ENCODE measurements around the gene PI4K2B. TPM values are rescaled to one million over a fixed set of nuclear protein-coding genes. Genes with fewer than 3 reads are reported as not detected.

The PI4K2B gene
- total and polyA plus RNA-seq, 2 of the 8 experiments (the other 6 are each of a cell fraction or from before 2014, with no cell fraction given): 3.0 to 16.2 TPM

GRCh38 chr4:25221377-25221776, 12.5 kb upstream of the PI4K2B start:
- FAIRE-seq: no peak
- Histone ChIP-seq H3K4me3 (ENCODE audit: extremely low read depth in 1 of 4, insufficient read depth in 2 of 4, low read depth in 3 of 4, low read length in 4 of 4) (no peak overlapping the region), H3K36me3 (ENCODE audit: control insufficient read depth in 2 of 4, insufficient read depth in 4 of 4, low read length in 3 of 4) (no peaks in the 10 kb centered on the region), H3K4ac (replicated peaks; ENCODE audit: insufficient read length, low read depth, low read length) (no peak overlapping the region), H3K9ac (replicated peaks in 1 of 4; ENCODE audit: extremely low read depth in 1 of 4, low read depth in 3 of 4, low read length in 3 of 4) (no peak overlapping the region), H2AK5ac (ENCODE audit: low read depth, low read length) (no peak overlapping the region), H3K27me3 (replicated peaks in 1 of 4; ENCODE audit: control insufficient read depth in 3 of 4, extremely low read depth in 1 of 4, insufficient read depth in 3 of 4, low read length in 3 of 4) (no peaks in the 10 kb centered on the region), H3K4me1 (replicated peaks in 1 of 4; ENCODE audit: control insufficient read depth in 3 of 4, insufficient read depth in 4 of 4, low read length in 3 of 4) (no peaks in the 10 kb centered on the region), H3K27ac (ENCODE audit: low read depth, low read length) (no peak overlapping the region), H2AFZ (ENCODE audit: low read length) (no peak overlapping the region), H3K23me2 (ENCODE audit: low read depth, low read length) (no peaks in the 10 kb centered on the region), H3K23ac (ENCODE audit: insufficient read length) (no peak overlapping the region), H2BK120ac (replicated peaks; ENCODE audit: low read depth, low read length) (no peak overlapping the region), H2BK5ac (ENCODE audit: low read depth, low read length) (no peak overlapping the region), H4K20me1 (replicated peaks in 1 of 2; ENCODE audit: control insufficient read depth in 1 of 2, insufficient read depth in 2 of 2, low read length in 2 of 2) (no peaks in the 10 kb centered on the region), H3K56ac (replicated peaks; ENCODE audit: insufficient read length, low read depth, low read length) (no peak overlapping the region), H4K5ac (ENCODE audit: insufficient read length, low read depth, low read length) (no peak overlapping the region), H2BK12ac (ENCODE audit: low read depth, low read length) (no peak overlapping the region), H3K9me3 (ENCODE audit: insufficient read depth in 2 of 2, low read depth in 1 of 2, low read length in 1 of 2) (peaks cover 27 to 43% of the 10 kb centered on the region in 2 experiments), H4K8ac (ENCODE audit: extremely low read depth, insufficient read depth, low read length) (no peak overlapping the region), H3K18ac (ENCODE audit: extremely low read depth, low read length) (no peak overlapping the region), H2BK15ac (ENCODE audit: low read length) (no peak overlapping the region), H2BK20ac (ENCODE audit: low read length) (no peak overlapping the region), H3K4me2 (ENCODE audit: insufficient read depth in 1 of 2, low read depth in 2 of 2, low read length in 2 of 2) (no peak overlapping the region), H3K79me2 (ENCODE audit: control insufficient read depth in 1 of 2, insufficient read depth in 2 of 2, low read length in 2 of 2) (no peaks in the 10 kb centered on the region), H3K79me1 (ENCODE audit: low read depth, low read length) (no peaks in the 10 kb centered on the region), H3K14ac (ENCODE audit: insufficient read length) (no peak overlapping the region), H4K91ac (replicated peaks; ENCODE audit: insufficient read length, low read length) (no peak overlapping the region)
- CTCF ChIA-PET (ENCODE audit: partially characterized antibody): no interaction called here
- POLR2A ChIA-PET (ENCODE audit: partially characterized antibody): no interaction called here
- no peak for TF ChIP-seq JUN (IDR thresholded peaks at IDR 0.05; ENCODE audit: low read depth, low read length)
- TF ChIP-seq RBBP5 (IDR thresholded peaks at IDR 0.05; ENCODE audit: borderline replicate concordance, low read depth, low read length): no peak
- TF ChIP-seq CHD2 (IDR thresholded peaks at IDR 0.05; ENCODE audit: low read length): no peak
- no peak for TF ChIP-seq SIRT6 (IDR thresholded peaks at IDR 0.05; ENCODE audit: low read length)
- TF ChIP-seq CEBPB (IDR thresholded peaks at IDR 0.05; ENCODE audit: low read depth, low read length): no peak
- TF ChIP-seq PHF8 (conservative IDR thresholded peaks at IDR 0.05; ENCODE audit: low read depth, low read length): no peak
- TF ChIP-seq YY1 (IDR thresholded peaks at IDR 0.05; ENCODE audit: low read depth, low read length): no peak
- no peak for TF ChIP-seq ZNF274 (IDR thresholded peaks at IDR 0.05; ENCODE audit: borderline replicate concordance, extremely low read depth, low read length)
- TF ChIP-seq MAFK (IDR thresholded peaks at IDR 0.05; ENCODE audit: low read depth, low read length): no peak
- 88% methylated on average over 1 of the region's 1 CpG; no CpG with 5 or more reads in 1 of the 2 experiments for WGBS, 2 experiments (ENCODE audit: extremely low coverage in 1 of 2, insufficient coverage in 1 of 2, insufficient read length in 1 of 2, insufficient replicate concordance in 2 of 2, low coverage in 1 of 2, low lambda C conversion rate in 2 of 2, missing lambda C conversion rate in 1 of 2)
- no peak for DNase-seq (ENCODE audit: low read depth in 1 of 2, low spot score in 2 of 2)

All from H1 (cell line).